GM13976 (cell line): ENCODE results near the gene ACOT11.
"Not testable (repeated sequence)": the region's sequence is repeated elsewhere in the genome, so short reads cannot be mapped to it uniquely, and the experiment has no call there.

Experiments used
- DNase-seq: peaks from one replicate; pipeline ENCODE4 v3.0.0; 2012; ENCODE audit warnings: low spot score
- in situ Hi-C: fragments of 300-500 bp; cut with MboI; formaldehyde crosslinking; loops from one replicate; pipeline ENCODE4 v1.12.0; 2022; ENCODE audit warnings: low sequenced_read_pairs, mixed read lengths, inconsistent platforms; ENCODE audit not compliant: unreplicated experiment
- TF ChIP-seq, protein P1 (sequence below): IDR thresholded peaks from 2 replicates; pipeline ENCODE4 v1.5.1; 2012; ENCODE audit warnings: borderline replicate concordance, mild to moderate bottlenecking; ENCODE audit not compliant: insufficient read depth; ENCODE audit errors: extremely low read depth, missing control alignments, control extremely low read depth

ACOT11 gene

DNA sequence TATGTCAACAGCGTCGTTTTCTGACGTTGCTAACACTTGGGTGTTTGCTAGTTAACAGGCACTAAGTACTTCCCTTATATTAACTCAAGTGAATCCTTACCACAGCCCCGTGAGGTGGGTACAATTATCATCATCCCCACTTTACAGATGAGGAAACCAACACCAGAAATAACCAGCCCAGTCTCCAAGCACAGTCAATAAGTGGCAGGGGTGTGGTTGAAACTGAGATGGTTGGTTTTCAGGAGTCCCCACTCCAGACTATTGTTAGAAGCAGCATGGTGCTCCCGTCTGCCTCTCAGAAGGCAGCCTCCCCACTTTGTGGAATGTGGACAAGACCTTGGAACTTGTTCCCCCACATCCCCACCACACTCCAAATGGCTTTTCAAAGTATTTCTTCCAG is 45.7 kb upstream of the ACOT11 start:
- TF ChIP-seq, protein P1, sequence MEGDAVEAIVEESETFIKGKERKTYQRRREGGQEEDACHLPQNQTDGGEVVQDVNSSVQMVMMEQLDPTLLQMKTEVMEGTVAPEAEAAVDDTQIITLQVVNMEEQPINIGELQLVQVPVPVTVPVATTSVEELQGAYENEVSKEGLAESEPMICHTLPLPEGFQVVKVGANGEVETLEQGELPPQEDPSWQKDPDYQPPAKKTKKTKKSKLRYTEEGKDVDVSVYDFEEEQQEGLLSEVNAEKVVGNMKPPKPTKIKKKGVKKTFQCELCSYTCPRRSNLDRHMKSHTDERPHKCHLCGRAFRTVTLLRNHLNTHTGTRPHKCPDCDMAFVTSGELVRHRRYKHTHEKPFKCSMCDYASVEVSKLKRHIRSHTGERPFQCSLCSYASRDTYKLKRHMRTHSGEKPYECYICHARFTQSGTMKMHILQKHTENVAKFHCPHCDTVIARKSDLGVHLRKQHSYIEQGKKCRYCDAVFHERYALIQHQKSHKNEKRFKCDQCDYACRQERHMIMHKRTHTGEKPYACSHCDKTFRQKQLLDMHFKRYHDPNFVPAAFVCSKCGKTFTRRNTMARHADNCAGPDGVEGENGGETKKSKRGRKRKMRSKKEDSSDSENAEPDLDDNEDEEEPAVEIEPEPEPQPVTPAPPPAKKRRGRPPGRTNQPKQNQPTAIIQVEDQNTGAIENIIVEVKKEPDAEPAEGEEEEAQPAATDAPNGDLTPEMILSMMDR: no peak

DNA sequence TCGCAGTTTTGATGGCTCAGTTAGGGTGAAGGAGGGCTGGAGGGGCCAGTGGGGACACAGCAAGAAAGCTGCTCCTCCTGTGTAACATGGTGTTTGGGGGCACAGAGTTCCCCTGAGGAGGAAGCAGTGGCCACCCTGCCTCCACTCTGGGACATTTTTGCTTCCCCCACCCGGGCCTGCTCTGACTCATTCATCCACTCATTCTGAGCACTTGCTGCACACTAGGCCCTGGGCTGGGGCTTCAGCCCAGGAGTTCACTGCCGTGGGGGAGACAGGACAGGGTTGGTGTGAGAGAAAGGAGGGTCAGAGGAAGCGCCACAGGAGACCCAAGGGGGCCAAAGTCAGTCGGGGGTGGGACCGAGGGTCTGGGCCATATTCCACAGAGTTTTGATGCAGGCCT is 41.4 kb upstream of the ACOT11 start:
- no peak for DNase-seq
- TF ChIP-seq, protein P1: no peak
- in situ Hi-C loops: no loop called here

More for the DNA sequence above, 45.7 kb upstream of the ACOT11 start:
- DNase-seq: no peak
- in situ Hi-C loops: no loop called here

DNA sequence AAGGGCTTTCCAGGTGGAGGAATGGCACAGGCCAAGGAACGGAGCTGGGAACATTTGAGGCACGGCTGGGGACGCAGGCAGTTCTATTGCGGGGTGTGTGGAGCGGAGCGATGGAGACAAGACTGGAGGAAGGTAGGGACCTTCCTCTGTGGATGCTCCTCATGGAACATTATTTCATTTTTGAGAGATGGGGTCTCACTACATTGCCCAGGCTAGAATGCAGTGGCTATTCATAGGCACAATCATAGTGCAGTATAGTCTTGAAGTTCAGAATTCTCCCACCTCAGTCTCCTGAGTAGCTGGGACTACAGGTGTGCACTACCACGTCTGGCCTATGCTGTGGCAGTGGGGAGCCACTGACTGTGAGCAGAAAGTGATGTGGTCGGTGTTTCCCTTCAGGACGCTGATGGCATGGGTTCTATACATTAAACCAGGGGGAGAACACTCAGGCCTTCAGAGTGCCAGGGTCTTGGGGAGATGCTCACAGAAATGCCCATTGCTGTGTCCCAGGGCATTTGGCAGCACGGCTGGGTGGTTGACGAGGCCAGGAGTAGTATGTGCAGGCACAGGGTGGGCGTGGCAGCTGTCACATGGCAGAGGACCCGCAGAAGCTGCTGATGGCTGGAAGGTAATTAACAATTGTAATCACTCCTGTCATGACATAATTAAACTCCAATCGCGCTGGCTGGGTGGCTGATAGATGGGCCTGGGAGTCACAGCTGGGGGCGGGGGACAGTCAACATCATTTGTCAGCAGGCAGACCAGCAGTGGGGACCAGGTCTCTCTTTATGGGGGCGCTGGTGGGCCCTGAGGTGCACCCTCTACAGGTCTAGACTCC is 40.8 kb upstream of the ACOT11 start:
- TF ChIP-seq, protein P1: no peak

DNA sequence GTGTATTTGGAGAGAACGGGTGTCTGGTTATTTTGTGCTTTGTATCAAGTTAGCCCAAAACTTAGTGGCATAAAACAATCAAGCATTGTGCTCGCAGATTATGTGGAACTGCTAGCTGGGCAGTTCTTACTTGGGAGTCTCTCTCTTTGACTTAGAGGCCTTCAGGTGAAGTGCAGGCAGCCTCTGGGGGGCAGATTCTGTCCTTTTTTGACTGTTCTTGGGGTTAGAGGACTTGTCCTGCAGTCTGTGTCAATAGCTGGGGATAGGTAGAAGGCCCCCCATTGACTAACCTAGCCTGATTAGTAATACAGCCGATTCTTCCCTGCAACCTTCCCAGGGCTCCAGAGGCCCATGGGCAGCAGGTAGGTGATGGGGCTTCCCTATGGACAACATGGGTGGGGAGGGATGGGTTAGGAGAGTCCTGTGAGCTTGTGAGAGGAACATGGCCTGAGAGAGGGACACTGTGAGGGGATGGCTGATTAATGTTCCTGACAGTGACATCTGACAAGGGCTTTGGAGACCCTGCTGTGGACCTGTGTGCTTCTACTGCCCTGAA is 37.2 kb upstream of the ACOT11 start:
- DNase-seq: no peak
- TF ChIP-seq, protein P1: no peak
- in situ Hi-C loops: no loop called here

More for the DNA sequence above, 40.8 kb upstream of the ACOT11 start:
- in situ Hi-C loops: no loop called here
- DNase-seq: no peak

DNA sequence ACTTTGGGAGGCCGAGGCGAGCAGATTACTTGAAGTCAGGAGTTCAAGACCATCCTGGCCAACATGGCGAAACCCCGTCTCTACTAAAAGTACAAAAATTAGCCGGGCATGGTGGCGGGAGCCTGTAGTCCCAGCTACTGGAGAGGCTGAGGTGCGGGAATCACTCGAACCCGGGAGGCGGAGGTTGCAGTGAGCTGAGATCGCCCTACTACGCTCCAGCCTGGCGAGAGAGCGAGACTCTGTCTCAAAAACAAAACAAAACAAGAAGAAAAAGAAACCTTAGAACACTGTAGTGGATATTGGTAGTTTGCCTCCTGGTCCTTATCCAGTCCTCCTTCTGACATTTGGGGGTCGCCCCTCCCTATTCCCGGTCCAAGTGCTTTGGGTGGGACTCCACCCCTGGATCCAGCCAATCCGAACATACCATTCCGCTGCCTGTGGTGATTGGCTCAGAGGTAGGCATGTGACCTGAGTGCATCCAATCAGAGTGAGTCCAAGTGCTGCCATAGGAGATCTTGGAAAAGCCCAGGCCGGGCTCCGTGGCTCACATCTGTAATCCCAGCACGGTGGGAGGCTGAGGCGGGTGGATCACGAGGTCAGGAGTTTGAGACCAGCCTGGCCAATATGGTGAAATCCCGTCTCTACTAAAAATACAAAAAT is 34.0 kb upstream of the ACOT11 start:
- DNase-seq, in situ Hi-C loops: not testable (repeated sequence)

DNA sequence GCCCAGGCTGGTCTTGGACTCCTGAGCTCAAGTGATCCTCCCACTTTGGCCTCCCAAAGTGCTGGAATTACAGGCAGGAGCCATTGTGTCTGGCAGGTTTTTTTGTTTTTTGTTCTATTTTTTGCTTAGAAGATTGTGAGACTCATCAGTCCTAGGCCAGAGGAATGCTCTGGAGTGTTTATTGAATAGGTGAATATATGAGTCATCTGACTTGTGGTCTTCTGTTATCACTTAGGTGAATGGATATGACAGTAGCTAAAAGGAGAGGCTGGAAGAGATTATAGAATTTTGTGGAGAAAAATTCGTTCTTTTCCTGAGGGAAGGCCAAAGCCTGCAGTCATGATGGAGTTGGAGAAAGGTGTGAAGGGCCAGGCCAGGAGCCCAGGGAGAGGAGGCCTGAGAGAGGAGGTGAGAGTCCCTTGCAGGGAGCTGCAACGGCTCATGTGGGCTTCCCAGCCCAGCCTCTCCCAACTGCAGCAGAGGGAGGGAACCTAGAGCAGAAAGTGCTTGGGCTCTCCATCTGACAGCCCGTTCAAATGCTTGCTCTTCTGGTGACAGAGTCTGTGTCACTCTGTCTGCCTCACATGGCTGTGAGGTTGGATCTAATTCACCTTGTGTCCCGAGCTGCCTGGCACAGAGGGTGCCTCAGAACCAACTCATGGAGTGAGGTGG is 31.6 kb upstream of the ACOT11 start:
- in situ Hi-C loops: no loop called here
- DNase-seq: no peak
- TF ChIP-seq, protein P1: no peak
